ENCODE measurements around the gene TMUB1.

GRCh38 chr7:151119902-151120301 is 36.6 kb upstream of the TMUB1 start:
- TF ChIP-seq CTCF (IDR thresholded peaks at IDR 0.05; ENCODE audit: low read depth, low read length, poor library complexity, severe bottlenecking), result no peak
- no peak for TF ChIP-seq EZH2phosphoT487 (IDR thresholded peaks at IDR 0.05; ENCODE audit: borderline replicate concordance, low read length)

Measured in DOHH2 (cell line).